GM12874 (cell line): ENCODE data around the gene CACHD1.

Experiments
- CTCF ChIP-seq: IDR thresholded peaks from 2 replicates; pipeline ENCODE4 v1.5.1; 2011; ENCODE audit warnings: low read depth, mild to moderate bottlenecking, control low read depth, low read length, moderate library complexity; ENCODE audit not compliant: insufficient read depth

CACHD1 gene

GRCh38 chr1:64433308-64433707, 36.6 kb upstream of the CACHD1 start:
- no peak for TF ChIP-seq CTCF

- TF ChIP-seq CTCF, result no peak
These were observed 36.2 kb upstream of the CACHD1 start for GRCh38 chr1:64433747-64434146.

GRCh38 chr1:64435000-64435399, 34.9 kb upstream of the CACHD1 start:
- no peak for TF ChIP-seq CTCF

- TF ChIP-seq CTCF, result no peak
These were observed 32.5 kb upstream of the CACHD1 start for GRCh38 chr1:64437453-64437852.

- no peak for TF ChIP-seq CTCF
These were observed 29.6 kb upstream of the CACHD1 start for GRCh38 chr1:64440183-64440826.

- TF ChIP-seq CTCF, result no peak
These were observed 18.5 kb upstream of the CACHD1 start for GRCh38 chr1:64451440-64451839.

- TF ChIP-seq CTCF, result no peak
These were observed 16.2 kb upstream of the CACHD1 start for GRCh38 chr1:64453688-64454087.

- no peak for TF ChIP-seq CTCF
These were observed 11.0 kb upstream of the CACHD1 start for GRCh38 chr1:64458915-64459314.
